ENCODE measurements around the gene ZBP1. TPM values are rescaled to one million over a fixed set of nuclear protein-coding genes. Genes with fewer than 3 reads are reported as not detected.

Gene ZBP1
- total RNA-seq, 1 experiment from 2014 or later, result not detected

- no peaks in the 10 kb centered on the region for H3K79me2 ChIP-seq (ENCODE audit: insufficient read depth, low read length)
- ChIA-PET POLR2A (no interaction called here), RAD21 (ENCODE audit: low non-redundant PET in 1 of 2, low total read pairs in 2 of 2, uncharacterized antibody in 2 of 2, unreplicated experiment in 2 of 2) (no interaction called here), CTCF (no interaction called here)
- no TSS peak for BruUV-seq (replicated peaks)
- ATAC-seq (peak; percentile 47; the same call in 1 of the 2 replicates), DNase-seq (ENCODE audit: low read depth, low spot score) (no peak)
- H3K27me3 ChIP-seq (ENCODE audit: insufficient read depth, low read length), result peaks cover 59% of the 10 kb centered on the region
- intact Hi-C loops (cut with micrococcal nuclease), result no loop called here
- H3K4me2 ChIP-seq (ENCODE audit: low read length), result no peak overlapping the region
- no peaks in the 10 kb centered on the region for H3K36me3 ChIP-seq (ENCODE audit: control insufficient read depth in 1 of 2, insufficient read depth in 2 of 2, low read length in 2 of 2)
- H3K4me3 ChIP-seq (replicated peaks in 1 of 2; ENCODE audit: low read depth in 1 of 2, low read length in 2 of 2), result no peak overlapping the region
- no peak overlapping the region for H3K9ac ChIP-seq (ENCODE audit: low read length)
- H3K4me1 ChIP-seq (ENCODE audit: control insufficient read depth in 1 of 2, insufficient read depth in 2 of 2, low read length in 2 of 2), result no peaks in the 10 kb centered on the region
- no peaks in the 10 kb centered on the region for H4K20me1 ChIP-seq (ENCODE audit: insufficient read depth)
- no peaks in the 10 kb centered on the region for H3K9me2 ChIP-seq (ENCODE audit: insufficient read depth)
- TF ChIP-seq ZBTB33 (IDR thresholded peaks at IDR 0.05; ENCODE audit: extremely low read depth, insufficient replicate concordance, low read length), result no peak
- no peak for TF ChIP-seq JUND (IDR thresholded peaks at IDR 0.05)
- no peak for TF ChIP-seq EZH2 (IDR thresholded peaks at IDR 0.05)
- no peak for TF ChIP-seq SRF (IDR thresholded peaks at IDR 0.05; ENCODE audit: low read depth)
- H2AFZ ChIP-seq (ENCODE audit: low read depth, low read length, poor library complexity, severe bottlenecking), result no peak overlapping the region
- no peaks in the 10 kb centered on the region for H3K9me3 ChIP-seq (ENCODE audit: control insufficient read depth in 1 of 2, insufficient read depth in 1 of 2, low read depth in 1 of 2, low read length in 2 of 2)
- H3K27ac ChIP-seq (ENCODE audit: low read depth, low read length), result no peak overlapping the region
These were observed 38.8 kb downstream of the ZBP1 start for GRCh38 chr20:57581202-57582028.

GRCh38 chr20:57580478-57581201 is 39.6 kb downstream of the ZBP1 start:
- TF ChIP-seq JUND (IDR thresholded peaks at IDR 0.05) (no peak), POLR2A (IDR thresholded peaks at IDR 0.05; ENCODE audit: borderline replicate concordance, extremely low read depth, insufficient read depth, insufficient read length) (no peak), EGR1 (IDR thresholded peaks at IDR 0.05; ENCODE audit: low read depth) (no peak), CBX3 (IDR thresholded peaks at IDR 0.05; ENCODE audit: low read depth) (no peak), TCF7L2 (IDR thresholded peaks at IDR 0.05; ENCODE audit: borderline replicate concordance, extremely low read depth, insufficient read depth, insufficient read length) (no peak)
- Histone ChIP-seq H3K36me3 (ENCODE audit: control insufficient read depth in 1 of 2, insufficient read depth in 2 of 2, low read length in 2 of 2) (no peaks in the 10 kb centered on the region), H4K20me1 (ENCODE audit: insufficient read depth) (no peaks in the 10 kb centered on the region), H3K79me2 (ENCODE audit: insufficient read depth, low read length) (no peaks in the 10 kb centered on the region), H3K4me3 (replicated peaks in 1 of 2; ENCODE audit: low read depth in 1 of 2, low read length in 2 of 2) (no peak overlapping the region), H3K27me3 (ENCODE audit: insufficient read depth, low read length) (peaks cover 60% of the 10 kb centered on the region), H3K9ac (ENCODE audit: low read length) (no peak overlapping the region), H3K4me1 (ENCODE audit: control insufficient read depth in 1 of 2, insufficient read depth in 2 of 2, low read length in 2 of 2) (no peaks in the 10 kb centered on the region), H2AFZ (ENCODE audit: low read depth, low read length, poor library complexity, severe bottlenecking) (no peak overlapping the region), H3K9me3 (ENCODE audit: control insufficient read depth in 1 of 2, insufficient read depth in 1 of 2, low read depth in 1 of 2, low read length in 2 of 2) (no peaks in the 10 kb centered on the region), H3K9me2 (ENCODE audit: insufficient read depth) (no peaks in the 10 kb centered on the region), H3K4me2 (ENCODE audit: low read length) (no peak overlapping the region), H3K27ac (ENCODE audit: low read depth, low read length) (no peak overlapping the region)
- no peak for ATAC-seq
- intact Hi-C loops (cut with micrococcal nuclease), result no loop called here
- ChIA-PET RAD21 (ENCODE audit: low non-redundant PET in 1 of 2, low total read pairs in 2 of 2, uncharacterized antibody in 2 of 2, unreplicated experiment in 2 of 2) (no interaction called here), POLR2A (no interaction called here), CTCF (no interaction called here)
- DNase-seq (ENCODE audit: low read depth, low spot score), result no peak
- BruUV-seq (replicated peaks), result no TSS peak

Data from HCT116 (cell line).